K562 (cell line): ENCODE data around the gene ADARB2.

Experiments used
- CREB3 ChIP-seq: fragments of 450-650 bp; conservative IDR thresholded peaks from 2 replicates; pipeline ENCODE4 v1.6.1; 2016; ENCODE audit warnings: missing genetic modification characterization, low read depth, mild to moderate bottlenecking, missing compliant biosample characterization, moderate library complexity
- CTCF ChIP-seq, 3 experiments: IDR thresholded peaks in 2 of 3; conservative IDR thresholded peaks in 1 of 3; 2 replicates each; pipeline ENCODE4 v1.5.1; 2011 to 2012; ENCODE audit warnings: low read length in 3 of 3, mild to moderate bottlenecking in 3 of 3, control low read depth in 2 of 3, improper control_type of control experiment in 1 of 3, inconsistent platforms in 1 of 3, low read depth in 1 of 3, mixed read lengths in 1 of 3, moderate library complexity in 1 of 3; ENCODE audit not compliant: insufficient read depth in 2 of 3
- KAT7 ChIP-seq: sonication (generic); formaldehyde crosslinking; IDR thresholded peaks from 2 replicates; pipeline ENCODE4 v1.8.0; 2022; ENCODE audit warnings: missing genetic modification reagents, mild to moderate bottlenecking, borderline replicate concordance
- KLF16 ChIP-seq: IDR thresholded peaks from 2 replicates; pipeline ENCODE4 v1.6.1; 2016; ENCODE audit warnings: antibody characterized with exemption
- MYC ChIP-seq, 2 experiments: fragments of 250-450 bp in 1 of 2; sonication (Bioruptor Pico) in 1 of 2; IDR thresholded peaks; 2 replicates each; pipeline versions ENCODE4 v1.5.1 to v1.6.1; 2012 to 2021; ENCODE audit warnings: low read depth in 2 of 2, borderline replicate concordance in 1 of 2, improper control_type of control experiment in 1 of 2, low read length in 1 of 2, mild to moderate bottlenecking in 1 of 2, moderate library complexity in 1 of 2
- POLR2A ChIP-seq: fragments of 450-650 bp; conservative IDR thresholded peaks from 2 replicates; pipeline ENCODE4 v1.6.1; 2016
- POLR2H ChIP-seq: IDR thresholded peaks from 2 replicates; pipeline ENCODE4 v1.6.1; 2016; ENCODE audit warnings: missing genetic modification characterization, low read depth, mild to moderate bottlenecking, control low read depth, missing compliant biosample characterization, moderate library complexity
- TAF1 ChIP-seq: IDR thresholded peaks from 2 replicates; pipeline ENCODE4 v1.6.1; 2011; ENCODE audit warnings: mild to moderate bottlenecking, low read length, moderate library complexity; ENCODE audit not compliant: insufficient read depth, control insufficient read depth, severe bottlenecking; ENCODE audit errors: extremely low read depth
- THRA ChIP-seq: fragments of 450-650 bp; IDR thresholded peaks from 2 replicates; pipeline ENCODE4 v1.6.1; 2017; ENCODE audit warnings: mild to moderate bottlenecking, moderate library complexity
- ZNF140 ChIP-seq: fragments of 250-450 bp; sonication (Bioruptor Pico); IDR thresholded peaks from 2 replicates; pipeline ENCODE4 v1.8.0; 2021; ENCODE audit warnings: moderate library complexity, mild to moderate bottlenecking, inconsistent platforms
- ZNF696 ChIP-seq: fragments of 250-450 bp; sonication (Bioruptor Pico); conservative IDR thresholded peaks from 2 replicates; pipeline ENCODE4 v1.4.0; 2020; ENCODE audit warnings: mild to moderate bottlenecking, moderate library complexity
- ZNF830 ChIP-seq: fragments of 250-450 bp; sonication (Bioruptor Pico); IDR thresholded peaks from 2 replicates; pipeline ENCODE4 v1.5.0; 2021; ENCODE audit warnings: mild to moderate bottlenecking

- TF ChIP-seq POLR2A = no peak
- no peak for TF ChIP-seq CTCF (IDR thresholded peaks at IDR 0.05 in 2 of 3, conservative IDR thresholded peaks at IDR 0.05 in 1 of 3; ENCODE audit: insufficient read depth in 2 of 3, low read depth in 1 of 3, low read length in 3 of 3)
- no peak for TF ChIP-seq TAF1
- TF ChIP-seq CREB3 = no peak
- no peak for TF ChIP-seq POLR2H (tag)
- no peak for TF ChIP-seq ZNF140 (CRISPR knock-in tag)
- TF ChIP-seq ZNF696 (CRISPR knock-in tag) = no peak
- TF ChIP-seq ZNF830 = no peak
- TF ChIP-seq KAT7 (CRISPR knock-in tag) = no peak
- no peak for TF ChIP-seq THRA
- no peak for TF ChIP-seq KLF16
- no peak for TF ChIP-seq MYC (IDR thresholded peaks at IDR 0.05; ENCODE audit: low read depth, low read length)
- TF ChIP-seq MYC (CRISPR knock-in tag; IDR thresholded peaks at IDR 0.05; ENCODE audit: borderline replicate concordance, low read depth) = no peak
These were observed 57.3 kb downstream of the ADARB2 start for GRCh38 chr10:1679821-1680650.
